SU-DHL-6 (cell line): Measurements from ENCODE around the gene NIPSNAP2.
"Not testable (repeated sequence)": the region's sequence is repeated elsewhere in the genome, so short reads cannot be mapped to it uniquely, and the experiment has no call there.

Experiments used
- H2AFZ ChIP-seq: fragments of 200-600 bp; sonication (generic); 2 replicates; pipeline ENCODE4 v1.6.1; 2014; ENCODE audit warnings: low read depth, mild to moderate bottlenecking, moderate library complexity, mixed read lengths, antibody characterized with exemption, low read length; ENCODE audit not compliant: severe bottlenecking
- H3F3A ChIP-seq: fragments of 200-600 bp; shearing (Covaris generic); 2 replicates; pipeline ENCODE4 v1.6.0; 2016; ENCODE audit warnings: antibody characterized with exemption, mild to moderate bottlenecking; ENCODE audit not compliant: insufficient read depth
- H3K27ac ChIP-seq: fragments of 200-600 bp; sonication (generic); 2 replicates; pipeline ENCODE4 v1.5.1; 2016; ENCODE audit warnings: low read depth, mild to moderate bottlenecking, low read length, moderate library complexity, mixed read lengths
- H3K27me3 ChIP-seq: fragments of 200-600 bp; sonication (generic), shearing (Covaris generic); 2 replicates; pipeline ENCODE4 v1.6.0; 2014; ENCODE audit warnings: mild to moderate bottlenecking, low read length
- H3K36me3 ChIP-seq: fragments of 200-600 bp; sonication (generic); 2 replicates; pipeline ENCODE4 v1.6.1; 2014; ENCODE audit warnings: mild to moderate bottlenecking, low read length, mixed read lengths
- H3K4me2 ChIP-seq: fragments of 300-600, 200-600 bp; shearing (Covaris generic), sonication (generic); 2 replicates; pipeline ENCODE4 v1.6.0; 2014; ENCODE audit warnings: low read length, low read depth, mild to moderate bottlenecking; ENCODE audit not compliant: poor library complexity, severe bottlenecking
- H3K4me3 ChIP-seq: fragments of 200-600 bp; sonication (generic); 2 replicates; pipeline ENCODE4 v1.5.1; 2014; ENCODE audit warnings: antibody characterized with exemption, low read length, mild to moderate bottlenecking, mixed read lengths; ENCODE audit not compliant: insufficient read depth, poor library complexity, severe bottlenecking
- H3K79me2 ChIP-seq: fragments of 200-600 bp; sonication (generic); 2 replicates; pipeline ENCODE4 v1.6.1; 2014; ENCODE audit warnings: mild to moderate bottlenecking, low read length, moderate library complexity; ENCODE audit not compliant: insufficient read depth
- H3K9ac ChIP-seq: fragments of 200-600 bp; sonication (generic); 2 replicates; pipeline ENCODE4 v1.7.0; 2014; ENCODE audit warnings: mild to moderate bottlenecking, low read length
- H3K9me2 ChIP-seq: fragments of 200-600 bp; sonication (generic); replicated peaks from 2 replicates; pipeline ENCODE4 v1.6.1; 2014; ENCODE audit warnings: low read length; ENCODE audit not compliant: insufficient read depth
- H3K9me3 ChIP-seq: fragments of 200-600 bp; sonication (generic); 2 replicates; pipeline ENCODE4 v1.6.1; 2014; ENCODE audit warnings: low read length, mixed read lengths; ENCODE audit not compliant: insufficient read depth
- H4K20me1 ChIP-seq: fragments of 200-600 bp; sonication (generic); 2 replicates; pipeline ENCODE4 v1.6.1; 2014; ENCODE audit warnings: low read depth, mild to moderate bottlenecking, antibody characterized with exemption, low read length, moderate library complexity, mixed read lengths
- EZH2phosphoT487 ChIP-seq: fragments of 200-600 bp; sonication (generic), shearing (Covaris generic); conservative IDR thresholded peaks from 2 replicates; pipeline ENCODE4 v1.6.1; 2018; ENCODE audit warnings: mild to moderate bottlenecking, antibody characterized with exemption, low read length, moderate library complexity, mixed read lengths
- TF ChIP-seq, protein P1 (sequence below): fragments of 200-600 bp; sonication (generic); IDR thresholded peaks from one replicate; pipeline ENCODE4 v1.5.1; 2017; ENCODE audit warnings: antibody characterized with exemption, mild to moderate bottlenecking, low read length, moderate library complexity; ENCODE audit not compliant: insufficient read depth, poor library complexity, severe bottlenecking

Gene NIPSNAP2

DNA sequence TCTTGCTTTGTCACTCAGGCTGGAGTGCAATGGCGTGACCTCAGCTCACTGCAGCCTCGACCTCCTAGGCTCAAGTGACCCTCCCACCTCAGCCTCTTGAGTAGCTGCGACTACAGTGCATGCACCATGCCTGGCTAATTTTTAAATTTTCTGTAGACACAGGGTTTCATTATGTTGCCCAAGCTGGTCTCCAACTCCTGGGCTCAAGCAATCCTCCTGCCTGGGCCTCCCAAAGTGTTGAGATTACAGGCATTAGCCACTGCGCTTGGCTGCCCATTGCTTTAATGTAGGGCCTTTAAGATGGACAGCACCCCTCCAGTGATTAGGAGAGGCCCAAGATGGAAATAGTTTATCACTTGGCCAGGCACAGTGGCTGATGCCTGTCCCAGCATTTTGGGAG is 39.4 kb downstream of the NIPSNAP2 start:
- no peak overlapping the region for H3K4me3 ChIP-seq
- H3K27ac ChIP-seq: no peak overlapping the region
- H3K9ac ChIP-seq: no peak overlapping the region
- no peaks in the 10 kb centered on the region for H3K79me2 ChIP-seq
- H2AFZ ChIP-seq: no peak overlapping the region
- no peaks in the 10 kb centered on the region for H3K27me3 ChIP-seq
- no peaks in the 10 kb centered on the region for H3F3A ChIP-seq
- no peaks in the 10 kb centered on the region for H3K36me3 ChIP-seq
- no peaks in the 10 kb centered on the region for H3K9me2 ChIP-seq
- H3K9me3 ChIP-seq: no peaks in the 10 kb centered on the region
- no peaks in the 10 kb centered on the region for H4K20me1 ChIP-seq
- TF ChIP-seq EZH2phosphoT487: no peak
- TF ChIP-seq, protein P1, sequence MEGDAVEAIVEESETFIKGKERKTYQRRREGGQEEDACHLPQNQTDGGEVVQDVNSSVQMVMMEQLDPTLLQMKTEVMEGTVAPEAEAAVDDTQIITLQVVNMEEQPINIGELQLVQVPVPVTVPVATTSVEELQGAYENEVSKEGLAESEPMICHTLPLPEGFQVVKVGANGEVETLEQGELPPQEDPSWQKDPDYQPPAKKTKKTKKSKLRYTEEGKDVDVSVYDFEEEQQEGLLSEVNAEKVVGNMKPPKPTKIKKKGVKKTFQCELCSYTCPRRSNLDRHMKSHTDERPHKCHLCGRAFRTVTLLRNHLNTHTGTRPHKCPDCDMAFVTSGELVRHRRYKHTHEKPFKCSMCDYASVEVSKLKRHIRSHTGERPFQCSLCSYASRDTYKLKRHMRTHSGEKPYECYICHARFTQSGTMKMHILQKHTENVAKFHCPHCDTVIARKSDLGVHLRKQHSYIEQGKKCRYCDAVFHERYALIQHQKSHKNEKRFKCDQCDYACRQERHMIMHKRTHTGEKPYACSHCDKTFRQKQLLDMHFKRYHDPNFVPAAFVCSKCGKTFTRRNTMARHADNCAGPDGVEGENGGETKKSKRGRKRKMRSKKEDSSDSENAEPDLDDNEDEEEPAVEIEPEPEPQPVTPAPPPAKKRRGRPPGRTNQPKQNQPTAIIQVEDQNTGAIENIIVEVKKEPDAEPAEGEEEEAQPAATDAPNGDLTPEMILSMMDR: no peak
- no peak overlapping the region for H3K4me2 ChIP-seq

DNA sequence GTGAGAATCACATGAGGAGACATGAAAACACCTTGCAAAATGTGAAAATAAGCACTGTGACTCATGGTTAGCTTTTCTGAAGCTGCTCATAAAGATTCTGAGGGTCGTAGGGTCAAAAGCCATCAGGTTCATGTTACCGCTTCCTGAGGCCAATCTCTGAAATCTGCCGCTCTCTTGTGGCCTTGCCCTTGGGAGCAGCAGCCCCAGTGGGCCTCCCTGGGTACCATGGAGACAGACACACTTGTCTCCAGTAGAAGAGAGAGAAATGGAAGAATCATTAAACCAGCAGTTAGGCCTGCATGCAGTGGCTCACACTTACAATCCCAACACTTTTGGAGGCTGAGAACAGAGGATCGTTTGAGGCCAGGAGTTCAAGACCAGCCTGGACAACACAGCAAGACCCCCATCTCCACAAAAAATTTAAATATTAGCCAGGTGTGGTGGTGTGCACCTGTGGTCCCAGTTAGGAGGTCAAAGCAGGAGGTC is 42.8 kb downstream of the NIPSNAP2 start:
- Histone ChIP-seq H3K27me3 (no peaks in the 10 kb centered on the region), H3K79me2 (no peaks in the 10 kb centered on the region), H3K36me3 (no peaks in the 10 kb centered on the region), H3K9ac (no peak overlapping the region), H3K9me2 (no peaks in the 10 kb centered on the region), H3K9me3 (no peaks in the 10 kb centered on the region), H4K20me1 (no peaks in the 10 kb centered on the region), H3K4me2 (no peak overlapping the region), H2AFZ (no peak overlapping the region), H3K4me3 (no peak overlapping the region), H3F3A (no peaks in the 10 kb centered on the region), H3K27ac (no peak overlapping the region)
- no peak for TF ChIP-seq EZH2phosphoT487
- TF ChIP-seq, protein P1: no peak

- Histone ChIP-seq H3K4me2 (no peak overlapping the region), H3K27me3 (no peaks in the 10 kb centered on the region), H3K4me3 (no peak overlapping the region), H4K20me1 (no peaks in the 10 kb centered on the region), H3K27ac (no peak overlapping the region), H2AFZ (no peak overlapping the region), H3F3A (no peaks in the 10 kb centered on the region), H3K36me3 (no peaks in the 10 kb centered on the region), H3K79me2 (no peaks in the 10 kb centered on the region), H3K9me3 (no peaks in the 10 kb centered on the region), H3K9me2 (no peaks in the 10 kb centered on the region), H3K9ac (no peak overlapping the region)
- TF ChIP-seq, protein P1: no peak
- TF ChIP-seq EZH2phosphoT487: no peak
Measured at GRCh38 chr7:56007891-56008290, 43.5 kb downstream of the NIPSNAP2 start.

DNA sequence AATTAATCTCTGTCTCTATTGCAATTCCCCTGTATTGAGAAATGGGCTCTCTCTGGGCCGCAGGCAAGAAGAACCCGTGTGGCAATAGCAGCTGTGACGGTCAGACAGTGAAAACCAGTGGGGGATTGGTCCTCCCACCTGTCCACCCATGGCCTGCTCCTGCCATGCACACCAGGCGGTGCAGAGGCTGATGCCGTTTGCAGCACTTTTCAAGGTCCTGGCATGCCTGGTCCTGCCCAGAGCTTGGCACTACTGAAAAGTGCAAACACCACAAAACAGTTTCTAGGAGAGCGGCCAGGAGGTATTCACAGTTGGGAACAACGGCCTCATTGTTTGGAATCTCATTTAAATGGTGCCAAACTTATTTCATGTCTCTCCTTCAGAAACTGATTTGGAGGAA is 45.3 kb downstream of the NIPSNAP2 start:
- H3F3A ChIP-seq: no peaks in the 10 kb centered on the region
- H3K27me3 ChIP-seq: no peaks in the 10 kb centered on the region
- H3K36me3 ChIP-seq: peaks cover 5% of the 10 kb centered on the region; the same call in 1 of the 2 replicates
- H3K4me3 ChIP-seq: no peak overlapping the region
- H3K79me2 ChIP-seq: no peaks in the 10 kb centered on the region
- no peak overlapping the region for H2AFZ ChIP-seq
- no peaks in the 10 kb centered on the region for H4K20me1 ChIP-seq
- H3K9me2 ChIP-seq: no peaks in the 10 kb centered on the region
- H3K27ac ChIP-seq: no peak overlapping the region
- no peak overlapping the region for H3K4me2 ChIP-seq
- TF ChIP-seq, protein P1: no peak
- no peak for TF ChIP-seq EZH2phosphoT487
- H3K9me3 ChIP-seq: no peaks in the 10 kb centered on the region
- H3K9ac ChIP-seq: no peak overlapping the region

DNA sequence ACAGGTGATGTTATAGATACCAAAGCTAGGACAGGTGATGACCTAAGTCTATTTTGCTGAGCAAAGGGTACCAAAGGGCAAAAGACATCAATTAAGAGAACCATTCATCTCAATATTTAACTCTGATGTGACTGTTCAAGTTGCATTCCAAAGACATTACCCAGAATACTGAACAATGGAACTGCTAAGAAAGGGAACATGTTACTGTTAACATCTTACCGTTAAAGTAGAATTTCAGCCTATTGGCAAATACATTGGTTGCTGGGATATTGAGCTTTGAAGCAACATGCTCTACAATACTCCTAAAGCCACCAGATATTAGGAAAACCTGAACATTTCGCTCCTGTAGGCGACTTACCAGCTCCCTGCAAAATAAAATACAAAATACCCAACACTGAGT is 52.6 kb downstream of the NIPSNAP2 start:
- H3K4me3 ChIP-seq: not testable (repeated sequence)
- H3K36me3 ChIP-seq: peaks cover 22% of the 10 kb centered on the region; the same call in 1 of the 2 replicates

More for the DNA sequence above, 52.6 kb downstream of the NIPSNAP2 start:
- not testable (repeated sequence) for H3K27me3 ChIP-seq, H3K79me2 ChIP-seq, H3K9ac ChIP-seq, H3K4me2 ChIP-seq, H3K9me3 ChIP-seq, H4K20me1 ChIP-seq, H2AFZ ChIP-seq, H3K9me2 ChIP-seq, H3K27ac ChIP-seq, H3F3A ChIP-seq
